GM23338 (cell line): ENCODE measurements around the gene ANTXR1.

ENCODE experiments used
- CTCF ChIP-seq, 2 experiments: fragments of 200-600 bp in 1 of 2; sonication (generic) in 1 of 2; conservative IDR thresholded peaks; 2 replicates each; pipeline versions ENCODE4 v1.5.1 to v1.6.1; 2016 to 2017; ENCODE audit warnings: antibody characterized with exemption in 2 of 2, low read depth in 2 of 2, mild to moderate bottlenecking in 2 of 2, moderate library complexity in 1 of 2
- EZH2 ChIP-seq: fragments of 200-600 bp; sonication (generic); IDR thresholded peaks from one replicate; pipeline ENCODE4 v1.8.0; 2017; ENCODE audit warnings: antibody characterized with exemption, mild to moderate bottlenecking, low read depth; ENCODE audit not compliant: unreplicated experiment
- POLR2AphosphoS5 ChIP-seq: IDR thresholded peaks from 2 replicates; pipeline ENCODE4 v1.6.1; 2016; ENCODE audit warnings: antibody characterized with exemption, low read depth
- REST ChIP-seq: IDR thresholded peaks from one replicate; pipeline ENCODE4 v1.6.1; 2018; ENCODE audit warnings: antibody characterized with exemption; ENCODE audit not compliant: unreplicated experiment
- STAT1 ChIP-seq: IDR thresholded peaks from one replicate; pipeline ENCODE4 v1.6.1; 2016; ENCODE audit warnings: antibody characterized with exemption; ENCODE audit not compliant: unreplicated experiment

GRCh38 chr2:69227716-69228115, 214.7 kb downstream of the ANTXR1 start:
- TF ChIP-seq CTCF (conservative IDR thresholded peaks at IDR 0.05; ENCODE audit: low read depth in 2 of 2), result no peak
- no peak for TF ChIP-seq REST
- TF ChIP-seq EZH2, result no peak
- TF ChIP-seq POLR2AphosphoS5, result no peak
- TF ChIP-seq STAT1, result no peak
